Activated CD4-positive, alpha-beta T cell treated with anti-CD3 and anti-CD28 coated beads for 48 hours (primary cell): ENCODE results near the gene OTX2.

ENCODE experiments used
- DNase-seq: peaks from one replicate; pipeline ENCODE4 v3.0.0-alpha.2; 2020

Gene OTX2

GRCh38 chr14:56811593-56812363 lies 1.5 kb upstream of the OTX2 start:
- no peak for DNase-seq

GRCh38 chr14:56810836-56811592 lies 735 bp upstream of the OTX2 start:
- DNase-seq = no peak

GRCh38 chr14:56809270-56810146 lies 771 bp downstream of the OTX2 start:
- DNase-seq = no peak

GRCh38 chr14:56808383-56809269 lies 1.7 kb downstream of the OTX2 start:
- no peak for DNase-seq

- no peak for DNase-seq
Observed at GRCh38 chr14:56808110-56808382, 2.2 kb downstream of the OTX2 start.

- no peak for DNase-seq
Observed at GRCh38 chr14:56807386-56808109, 2.7 kb downstream of the OTX2 start.

- DNase-seq = no peak
Observed at GRCh38 chr14:56806760-56807159, 3.5 kb downstream of the OTX2 start.

GRCh38 chr14:56805992-56806727 lies 4.1 kb downstream of the OTX2 start:
- DNase-seq = no peak

GRCh38 chr14:56805201-56805991 lies 4.9 kb downstream of the OTX2 start:
- no peak for DNase-seq

- DNase-seq = no peak
Observed at GRCh38 chr14:56803816-56804535, 6.3 kb downstream of the OTX2 start.

- no peak for DNase-seq
Observed at GRCh38 chr14:56801920-56802319, 8.4 kb downstream of the OTX2 start.

GRCh38 chr14:56799343-56799645 lies 11.0 kb downstream of the OTX2 start:
- no peak for DNase-seq

- DNase-seq = no peak
Observed at GRCh38 chr14:56798447-56799342, 11.6 kb downstream of the OTX2 start.

- DNase-seq = no peak
Observed at GRCh38 chr14:56797569-56798446, 12.5 kb downstream of the OTX2 start.

GRCh38 chr14:56797003-56797568 lies 13.2 kb downstream of the OTX2 start:
- DNase-seq = no peak

GRCh38 chr14:56796259-56796658 lies 14.0 kb downstream of the OTX2 start:
- DNase-seq = no peak

- DNase-seq = no peak
Observed at GRCh38 chr14:56795284-56795622, 15.0 kb downstream of the OTX2 start.
